Fibroblast of peridontal ligament (primary cell): Measurements from ENCODE around the gene BZW1.
"Not testable (repeated sequence)": the region's sequence is repeated elsewhere in the genome, so short reads cannot be mapped to it uniquely, and the experiment has no call there.

Source experiments
- DNase-seq: peaks from one replicate; pipeline ENCODE4 v3.0.0-alpha.2; 2010; ENCODE audit errors: extremely low read depth

The BZW1 gene

DNA sequence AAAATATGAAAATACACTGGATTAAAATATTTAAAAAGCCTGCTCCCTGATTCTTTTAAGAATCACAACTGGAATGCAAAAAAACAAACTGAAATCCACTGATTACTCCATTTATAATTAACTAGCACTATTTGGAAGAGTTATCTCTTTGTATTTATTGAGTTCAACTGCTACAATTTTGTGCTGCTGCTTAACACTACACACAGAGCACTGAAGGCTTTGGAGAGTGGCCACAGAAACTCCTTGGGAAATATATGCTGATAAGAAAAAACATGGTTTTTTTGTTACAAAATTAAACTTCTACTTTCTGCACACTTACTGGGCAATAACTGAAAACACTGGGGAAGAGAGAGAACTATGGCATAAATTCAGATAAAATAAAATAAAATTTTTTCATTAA is 19.8 kb upstream of the BZW1 start:
- DNase-seq, result no peak

DNA sequence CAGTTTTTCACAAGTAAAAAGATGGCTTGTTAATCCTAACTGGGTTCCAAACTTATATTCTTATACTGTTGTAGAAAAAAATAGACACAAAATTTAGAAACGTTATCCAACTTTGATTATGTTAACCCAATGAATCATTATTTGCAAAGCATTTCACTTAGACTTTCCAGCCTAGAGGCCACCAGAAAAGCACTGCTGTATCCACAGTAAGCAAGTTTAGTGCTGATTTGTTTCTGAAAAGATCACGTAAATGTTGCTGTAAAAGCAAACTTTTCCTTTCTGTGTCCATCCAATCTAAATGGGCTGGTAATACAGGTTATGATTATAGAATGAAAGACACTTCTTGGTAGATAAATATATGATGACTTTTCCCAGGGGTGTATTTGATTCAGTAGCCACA is 17.6 kb upstream of the BZW1 start:
- DNase-seq, result no peak

DNA sequence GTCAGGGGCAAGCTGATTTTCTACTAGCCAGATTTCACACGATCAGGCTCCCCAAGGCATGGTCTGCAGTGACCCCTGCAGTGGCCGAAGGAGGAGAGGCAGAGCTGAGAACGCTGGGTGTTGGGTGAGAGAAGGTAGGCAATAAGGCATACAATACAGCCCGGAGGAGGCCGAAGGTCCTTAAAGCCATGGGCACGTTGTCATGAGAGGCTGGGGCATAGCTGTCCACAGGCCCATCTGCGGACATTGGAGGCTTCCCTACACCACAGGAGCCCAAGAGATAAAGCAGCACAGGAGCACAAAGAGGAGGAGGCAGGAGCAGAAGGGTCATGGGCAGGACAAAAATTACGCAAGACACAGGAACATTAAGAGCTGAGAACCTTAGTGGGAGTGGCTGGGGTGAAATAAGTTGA is 16.7 kb upstream of the BZW1 start:
- no peak for DNase-seq

DNA sequence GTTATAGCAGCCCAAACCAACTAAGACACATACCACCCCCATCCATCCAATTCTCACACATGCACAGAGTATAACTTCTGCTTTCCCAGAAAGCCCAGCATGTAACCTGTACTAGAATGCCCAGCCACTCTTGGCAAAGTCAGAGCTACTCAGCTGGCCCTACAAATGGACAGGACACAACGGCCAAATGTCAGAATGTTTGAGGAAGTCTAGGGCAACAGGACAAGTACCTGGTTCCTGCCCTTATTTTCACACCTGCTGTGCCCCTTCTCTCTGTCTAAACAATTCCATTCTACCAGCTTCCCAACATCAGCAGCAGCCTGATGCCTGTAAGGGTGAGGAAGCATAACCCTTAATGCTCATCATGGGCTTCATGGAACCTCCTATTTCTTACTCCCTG is 15.1 kb upstream of the BZW1 start:
- no peak for DNase-seq

DNA sequence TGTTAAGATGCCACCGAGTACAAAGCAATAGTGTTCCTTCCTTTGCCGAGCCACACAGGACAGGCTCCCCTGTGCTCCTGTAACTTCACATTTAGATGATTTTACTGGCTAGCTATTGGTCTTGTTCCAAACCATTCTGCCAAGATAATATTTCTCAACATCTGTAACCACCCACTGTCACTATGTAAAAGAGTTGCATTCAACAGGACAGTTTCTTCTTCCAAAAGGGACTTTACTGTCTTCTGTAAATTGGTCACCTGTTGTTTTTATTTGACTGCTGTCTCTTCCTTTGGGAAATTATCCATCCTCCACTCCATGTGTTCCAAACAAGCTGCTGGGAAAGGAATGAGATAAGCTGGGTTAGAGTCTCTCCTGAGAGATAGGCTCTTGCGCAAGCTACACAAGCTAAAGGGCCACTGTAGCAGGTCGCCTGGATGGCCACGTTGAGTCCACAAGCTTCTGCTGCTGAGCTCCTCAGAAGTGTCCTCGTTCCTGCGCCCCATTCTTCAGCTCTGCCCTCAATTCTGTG is 14.4 kb upstream of the BZW1 start:
- DNase-seq, result peak; percentile 61

DNA sequence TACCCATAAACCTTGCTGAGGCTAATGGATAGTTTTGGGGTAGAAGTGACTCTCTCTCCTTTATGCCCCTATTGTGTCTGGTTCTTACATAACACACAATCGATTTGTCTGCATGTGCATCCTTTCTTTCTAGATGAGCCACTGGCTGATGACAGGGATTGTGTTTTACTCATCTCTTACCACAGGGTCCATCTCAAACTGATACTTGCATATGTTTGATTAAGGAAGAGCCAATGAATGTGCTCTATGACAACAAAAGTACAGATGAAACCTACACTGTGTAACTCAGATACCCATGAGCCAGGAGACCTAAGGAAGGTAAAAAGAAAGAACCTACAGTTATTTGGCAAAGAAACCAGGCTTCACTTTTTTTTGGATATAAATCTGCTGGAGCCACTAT is 13.2 kb upstream of the BZW1 start:
- DNase-seq, result no peak

DNA sequence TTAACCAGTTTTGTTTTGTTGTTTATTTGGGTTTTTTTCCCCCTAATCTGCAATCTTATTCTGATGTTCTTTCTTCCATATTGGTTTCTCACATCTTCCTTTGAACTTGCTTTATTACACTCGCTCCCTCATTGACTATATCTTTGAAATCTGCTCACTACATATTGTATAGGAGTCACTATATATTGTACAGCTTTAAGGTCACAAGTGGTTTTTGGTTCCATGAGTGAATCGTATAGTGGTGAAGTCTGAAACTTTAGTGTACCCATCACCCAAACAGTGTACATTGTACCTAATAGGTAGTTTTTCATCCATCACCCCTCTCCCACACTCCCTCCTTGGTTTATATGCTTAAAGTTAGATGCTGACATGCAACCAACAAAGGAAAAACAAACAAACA is 11.3 kb upstream of the BZW1 start:
- DNase-seq, result no peak

DNA sequence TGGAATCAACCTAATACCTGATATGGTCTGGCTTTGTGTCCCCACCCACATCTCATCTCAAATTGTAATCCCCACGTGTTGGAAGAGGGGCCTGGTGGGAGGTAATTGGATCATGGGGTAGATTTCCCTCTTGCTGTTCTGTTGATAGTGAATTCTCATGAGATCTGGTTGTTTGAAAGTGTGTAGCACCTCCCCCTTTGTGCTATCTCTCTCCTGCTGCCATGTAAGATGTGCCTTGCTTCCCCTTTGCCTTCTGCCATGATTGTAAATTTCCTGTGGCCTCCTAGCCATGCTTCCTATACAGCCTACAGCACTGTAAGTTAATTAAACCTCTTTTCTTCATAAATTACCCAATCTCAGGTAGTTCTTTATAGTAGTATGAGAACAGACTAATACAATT is 10.3 kb upstream of the BZW1 start:
- DNase-seq, result not testable (repeated sequence)

DNA sequence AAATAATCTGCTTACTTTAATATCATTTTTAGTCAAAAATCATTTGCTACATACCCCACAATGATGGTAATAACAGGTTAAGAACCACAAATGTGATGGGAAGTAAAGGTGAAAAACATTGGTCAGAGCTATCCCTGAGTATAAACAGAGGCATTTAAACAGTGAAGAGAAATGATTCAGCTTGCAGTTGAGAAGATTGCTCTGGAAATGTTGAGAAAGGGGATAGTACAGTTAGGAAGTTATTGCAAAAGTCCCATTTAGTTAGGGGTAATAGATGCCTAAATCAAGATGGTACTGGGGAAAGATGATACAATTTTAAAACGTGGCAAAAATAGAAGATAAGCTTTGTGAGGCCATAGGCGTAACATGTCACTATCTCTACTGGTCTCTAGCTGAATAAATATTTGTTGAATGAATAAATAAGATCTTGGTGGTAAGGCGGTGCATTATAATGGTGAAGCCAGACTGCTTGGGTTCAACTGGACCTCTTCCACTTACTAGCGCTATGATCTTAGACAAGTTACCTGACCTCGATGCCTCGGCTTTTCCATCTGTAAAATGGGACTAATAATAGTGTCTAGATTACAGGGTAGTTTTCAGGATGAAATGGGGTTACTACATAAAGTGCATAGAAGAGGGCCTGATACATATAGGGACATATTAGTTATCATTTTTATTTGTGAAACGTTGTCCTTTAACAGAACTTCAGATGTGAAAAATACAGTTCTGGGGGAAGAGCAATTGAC is 2.0 kb upstream of the BZW1 start:
- peak; percentile 42 for DNase-seq

DNA sequence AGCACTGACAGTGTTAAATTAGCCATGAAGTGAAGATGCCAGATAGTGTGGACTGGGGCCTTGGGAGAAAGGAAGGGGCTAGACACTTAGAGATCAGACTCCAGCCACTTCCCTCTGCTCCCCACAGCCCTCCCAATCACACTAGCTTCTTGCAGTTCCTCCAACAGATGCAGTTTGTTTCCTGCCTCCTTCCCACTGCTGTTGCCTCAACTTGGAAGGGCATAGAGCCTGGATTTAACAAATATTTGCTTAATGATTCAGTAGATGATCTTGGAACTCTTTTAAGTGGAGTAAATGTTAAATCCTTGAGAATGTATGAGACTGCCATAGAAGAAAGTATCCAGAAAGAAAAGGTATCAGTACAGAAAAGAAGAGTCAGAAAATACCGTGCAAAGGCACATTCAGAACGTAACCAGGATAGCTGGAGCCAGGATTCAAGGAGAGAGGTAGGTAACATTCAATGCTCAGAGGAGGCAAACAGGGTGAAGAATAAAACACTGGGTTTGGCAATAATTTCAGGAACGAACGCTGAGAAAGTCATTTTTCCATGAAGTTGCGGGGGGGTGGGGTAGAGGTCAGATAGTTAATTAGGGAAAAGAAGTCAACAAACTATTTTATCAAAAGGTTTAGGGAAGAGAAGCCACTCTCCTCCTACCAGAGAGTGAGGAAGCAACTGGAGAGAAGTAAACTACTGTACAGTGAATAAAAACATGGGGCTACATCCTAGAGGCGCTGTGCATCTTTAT is 1.3 kb upstream of the BZW1 start:
- peak; percentile 89 for DNase-seq

DNA sequence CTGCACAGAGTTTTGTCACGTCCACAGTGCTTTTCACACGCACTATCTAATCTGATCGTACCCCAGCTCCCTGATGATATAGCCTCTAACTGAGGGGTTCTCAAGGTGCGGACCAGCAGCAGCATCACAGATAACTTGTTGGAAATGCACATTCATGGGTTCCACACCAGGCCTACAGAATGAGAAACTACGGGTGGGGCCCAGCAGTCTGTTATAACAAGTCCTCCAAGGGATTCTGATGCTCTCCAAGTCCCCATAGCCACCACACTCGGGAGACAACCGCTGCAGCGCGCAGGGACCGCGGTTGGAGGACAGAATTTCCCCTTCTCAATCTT is 745 bp upstream of the BZW1 start:
- DNase-seq, result no peak

DNA sequence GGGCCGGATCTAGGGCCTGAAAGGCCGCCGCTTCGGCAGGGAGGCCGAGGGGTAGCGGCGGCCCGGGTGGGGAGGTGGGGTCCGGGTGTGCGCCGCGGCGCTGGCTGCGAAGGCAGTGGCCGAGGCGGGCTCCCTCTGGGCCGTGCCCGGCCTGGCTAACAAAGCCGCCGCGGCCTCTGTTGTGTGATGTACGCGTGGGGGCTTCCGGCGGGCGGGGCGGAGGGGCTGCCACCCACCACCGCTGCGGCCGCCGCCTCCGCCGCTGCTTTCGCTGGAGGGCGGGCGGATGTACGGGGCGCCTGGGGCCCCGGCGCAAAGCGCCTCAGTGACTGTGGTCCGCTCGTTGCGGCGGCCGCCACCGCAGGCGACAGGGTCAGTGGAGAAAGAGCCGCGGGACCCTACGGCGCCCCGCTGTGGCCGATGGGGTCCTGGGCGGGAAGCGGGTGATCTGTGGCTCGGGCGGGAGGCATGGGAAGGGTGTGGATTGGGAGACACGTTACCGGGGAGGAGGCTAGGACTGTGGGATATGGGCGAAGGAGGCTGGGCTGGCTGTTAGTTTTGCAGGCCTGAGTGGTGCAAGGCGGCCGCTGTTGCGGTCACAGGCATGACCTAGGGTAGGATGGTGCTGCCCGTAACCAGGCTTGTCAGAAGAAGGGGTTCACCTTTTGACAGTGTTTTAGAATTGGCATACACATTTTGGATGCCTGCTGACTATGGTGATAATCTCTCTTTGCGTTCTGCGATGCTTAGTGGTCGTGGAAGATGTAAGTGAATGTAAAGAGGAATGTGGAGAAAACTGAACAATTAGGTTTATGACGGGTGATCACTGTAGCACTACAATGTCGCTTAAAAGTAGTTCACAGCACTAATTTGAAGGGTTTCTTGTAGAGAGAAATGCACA is 662 bp downstream of the BZW1 start:
- DNase-seq, result peak; percentile 58

DNA sequence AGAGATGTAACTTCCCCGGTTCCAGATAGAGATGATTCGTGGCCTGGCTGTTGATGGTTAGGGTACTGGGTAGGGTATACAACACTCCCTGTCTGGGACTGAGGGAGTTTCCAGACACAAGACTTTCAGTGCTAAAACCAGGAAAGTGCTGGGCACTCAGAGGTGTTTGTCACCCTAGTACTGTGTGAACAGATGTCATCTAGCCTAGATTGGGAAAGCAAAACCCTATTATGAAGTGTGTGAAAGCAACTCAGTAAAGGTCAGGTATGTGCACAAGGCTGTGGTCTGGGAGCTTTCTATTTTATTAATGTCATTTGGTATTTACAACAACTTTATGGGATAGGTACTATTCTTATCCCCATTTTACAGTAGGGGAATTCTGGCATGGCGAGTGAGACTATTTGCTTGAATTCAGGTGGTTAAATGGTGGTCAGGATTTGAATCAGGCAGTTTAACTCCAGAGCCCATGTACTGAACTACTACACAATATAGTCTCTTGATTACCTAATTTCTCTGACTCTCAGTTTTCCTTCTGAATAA is 2.6 kb downstream of the BZW1 start:
- no peak for DNase-seq

DNA sequence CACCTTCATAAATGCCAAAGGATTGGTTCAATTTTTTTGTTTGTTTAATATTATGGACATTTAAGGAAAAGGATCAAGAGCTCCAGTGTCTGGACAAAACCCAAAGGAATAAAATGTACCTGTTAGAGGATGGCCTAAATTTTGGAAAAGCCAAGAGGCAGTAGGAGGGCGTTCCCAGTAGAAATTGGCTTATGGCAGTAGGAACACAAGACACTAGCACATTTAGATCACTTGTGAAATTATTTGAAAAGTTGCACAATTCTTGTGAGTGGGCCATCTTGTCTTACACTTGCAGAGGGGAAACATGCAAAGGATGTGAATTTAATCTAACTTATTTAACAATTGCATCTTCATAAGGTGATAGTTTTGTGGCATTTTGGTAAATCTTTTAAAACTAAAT is 3.2 kb downstream of the BZW1 start:
- DNase-seq, result no peak

DNA sequence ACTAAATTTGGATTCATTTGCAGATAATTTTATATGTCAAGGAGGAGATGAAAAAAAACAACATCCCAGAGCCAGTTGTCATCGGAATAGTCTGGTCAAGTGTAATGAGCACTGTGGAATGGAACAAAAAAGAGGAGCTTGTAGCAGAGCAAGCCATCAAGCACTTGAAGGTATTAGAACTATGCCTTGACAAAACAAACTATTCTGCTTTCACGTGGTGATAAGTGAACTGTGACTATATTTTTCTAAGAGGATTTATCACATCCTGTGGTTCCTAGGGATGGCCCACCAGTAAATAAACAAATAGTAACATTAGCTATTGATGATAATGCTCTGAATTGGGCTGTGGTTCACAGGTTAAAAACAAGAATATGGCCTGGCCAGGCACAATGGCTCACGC is 7.0 kb downstream of the BZW1 start:
- DNase-seq, result not testable (repeated sequence)

DNA sequence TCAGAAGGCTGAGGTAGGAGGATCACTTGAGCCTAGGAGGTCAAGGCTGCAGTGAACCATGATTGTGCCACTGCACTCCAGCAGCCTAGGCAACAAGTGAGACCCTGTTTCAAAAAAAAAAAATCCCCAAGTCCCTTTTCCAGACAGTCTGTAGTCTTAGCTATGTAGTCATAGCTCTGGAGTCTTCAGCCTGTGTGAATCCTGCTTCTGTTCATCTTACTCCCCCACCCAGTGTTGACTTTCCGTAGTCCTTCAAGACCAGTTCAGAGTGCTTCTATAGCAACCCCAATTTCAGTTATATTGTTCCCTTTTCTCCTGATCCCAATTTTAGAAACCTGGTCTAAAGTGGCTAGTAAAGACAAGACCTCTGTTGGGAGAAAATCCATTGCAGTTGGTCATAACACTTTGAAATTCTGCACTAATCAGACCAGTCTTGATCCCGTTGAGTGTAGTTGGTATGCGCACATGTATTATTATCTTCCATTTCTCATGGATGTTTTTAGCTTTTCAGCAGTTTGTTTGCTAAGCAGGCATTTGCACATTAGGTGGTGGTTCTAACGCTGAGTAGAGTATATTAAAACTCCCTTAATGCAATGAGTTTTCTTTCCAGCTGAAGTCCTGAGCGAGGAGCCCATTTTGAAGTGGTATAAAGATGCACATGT is 9.0 kb downstream of the BZW1 start:
- DNase-seq, result no peak

DNA sequence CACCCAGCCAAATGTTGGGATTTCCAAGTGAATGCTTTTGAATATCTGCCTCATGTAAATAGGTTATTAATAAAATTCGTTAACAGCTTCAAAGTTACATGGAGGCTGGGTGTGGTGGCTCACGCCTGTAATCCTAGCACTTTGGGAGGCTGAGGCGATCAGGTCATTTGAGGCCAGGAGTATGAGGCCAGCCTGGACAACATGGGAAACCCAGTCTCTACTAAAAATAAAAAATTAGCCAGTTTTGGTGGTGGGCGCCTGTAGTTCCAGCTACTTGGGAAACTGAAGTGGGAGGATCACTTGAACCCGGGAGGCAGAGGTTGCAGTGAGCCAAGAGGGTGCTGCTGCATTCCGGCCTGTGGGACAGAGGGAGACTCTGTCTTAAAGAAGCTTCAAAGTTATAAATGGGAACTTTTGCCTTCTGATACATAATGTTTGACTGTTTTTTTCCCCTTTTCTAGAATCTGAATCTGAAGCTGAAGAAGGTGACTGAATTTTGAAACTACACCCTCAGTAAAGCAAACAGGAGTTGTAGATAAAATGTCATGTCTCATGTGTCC is 10.1 kb downstream of the BZW1 start:
- no peak for DNase-seq

DNA sequence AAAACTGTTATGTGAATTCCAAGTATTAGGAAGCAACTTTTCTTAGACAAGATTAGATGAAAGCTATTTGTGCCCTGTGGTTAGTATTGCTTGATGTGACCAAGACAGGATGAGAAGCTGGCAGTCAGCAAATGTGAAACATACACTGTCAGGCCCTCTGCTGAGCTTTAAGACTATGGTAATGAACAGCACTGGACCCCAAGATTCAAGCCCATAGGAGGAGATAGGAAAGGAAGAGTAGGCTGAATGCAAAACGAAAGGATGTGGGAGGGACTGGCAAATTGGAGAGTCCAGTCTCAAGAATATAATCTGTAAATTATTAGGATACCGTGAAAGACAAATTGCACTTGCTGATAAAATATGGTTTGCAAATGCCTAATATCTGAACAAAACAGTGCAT is 16.4 kb downstream of the BZW1 start:
- no peak for DNase-seq

DNA sequence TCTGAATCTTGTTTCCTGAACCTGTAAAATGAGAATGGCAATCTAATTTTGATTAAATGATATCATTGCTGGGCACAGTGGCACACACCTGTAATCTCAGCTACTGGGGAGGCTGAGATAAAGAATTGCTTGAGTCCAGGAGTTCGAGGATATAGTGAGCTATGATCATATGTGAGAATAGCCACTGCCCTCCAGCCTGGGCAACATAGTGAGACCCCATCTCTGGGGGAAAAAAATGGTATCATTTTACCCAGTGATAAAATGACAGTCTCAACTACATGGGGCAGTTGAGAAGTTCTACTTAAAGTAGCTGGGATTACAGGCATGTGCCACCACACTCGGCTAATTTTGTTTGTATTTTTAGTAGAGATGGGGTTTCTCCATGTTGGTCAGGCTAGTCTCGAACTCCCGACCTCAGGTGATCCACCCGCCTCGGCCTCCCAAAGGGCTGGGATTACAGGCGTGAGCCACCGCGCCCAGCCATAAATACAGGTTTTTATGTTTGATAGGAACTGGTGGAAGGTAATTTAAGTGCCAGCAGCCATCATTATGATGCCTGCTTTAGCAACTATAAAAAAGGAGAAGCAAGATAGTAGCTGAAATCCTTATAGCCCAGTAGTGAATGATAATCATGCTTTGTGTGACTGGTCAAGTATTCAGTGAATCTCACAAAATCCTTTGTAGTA is 17.0 kb downstream of the BZW1 start:
- DNase-seq, result no peak

DNA sequence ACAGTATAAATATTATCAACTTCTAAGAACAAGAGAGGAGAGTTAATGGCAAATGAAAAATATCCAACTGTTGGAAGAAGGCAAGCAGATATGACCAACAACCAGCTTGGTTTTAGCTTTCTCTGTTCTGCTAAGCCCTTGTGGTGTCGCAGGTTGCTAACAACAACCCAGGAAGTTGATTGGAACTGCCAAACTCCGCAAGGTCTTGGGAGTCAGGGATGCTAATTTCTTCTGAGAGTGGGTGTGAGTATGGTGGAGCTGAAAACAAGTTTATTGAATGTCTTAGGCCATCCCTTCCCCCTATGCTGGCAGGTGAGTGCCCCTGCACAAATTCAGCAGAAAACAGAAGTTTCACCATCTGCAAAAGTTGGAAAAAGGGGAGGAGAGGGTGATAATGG is 17.5 kb downstream of the BZW1 start:
- DNase-seq, result no peak

DNA sequence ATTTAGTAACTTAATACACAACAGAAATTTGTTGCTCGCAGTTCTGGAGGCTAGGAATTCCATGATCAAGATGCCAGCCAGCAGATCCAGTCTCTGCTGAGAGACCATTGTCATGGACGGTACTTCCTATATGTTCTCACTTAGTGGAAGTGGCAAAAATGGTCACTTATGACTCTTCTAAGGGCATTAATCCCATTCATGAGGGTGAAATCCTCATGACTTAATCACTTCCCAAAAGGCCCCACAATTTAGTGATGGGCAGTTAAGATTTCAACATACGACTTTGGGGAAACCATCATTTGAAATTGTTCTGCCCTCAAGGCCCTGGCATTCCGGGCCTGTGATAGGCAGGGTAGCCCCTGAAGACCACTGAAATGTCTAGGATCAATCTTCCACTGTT is 23.0 kb downstream of the BZW1 start:
- no peak for DNase-seq
